RPMI8226 (cell line): ENCODE data around the gene CLIC4.
A peak's percentile ranks its signal among the peaks of the same experiment; 100 is the strongest.
"Not testable (repeated sequence)": the region's sequence is repeated elsewhere in the genome, so short reads cannot be mapped to it uniquely, and the experiment has no call there.

Source experiments
- DNase-seq: peaks from one replicate; pipeline ENCODE4 v3.0.0-alpha.2; 2015

Gene CLIC4

DNA sequence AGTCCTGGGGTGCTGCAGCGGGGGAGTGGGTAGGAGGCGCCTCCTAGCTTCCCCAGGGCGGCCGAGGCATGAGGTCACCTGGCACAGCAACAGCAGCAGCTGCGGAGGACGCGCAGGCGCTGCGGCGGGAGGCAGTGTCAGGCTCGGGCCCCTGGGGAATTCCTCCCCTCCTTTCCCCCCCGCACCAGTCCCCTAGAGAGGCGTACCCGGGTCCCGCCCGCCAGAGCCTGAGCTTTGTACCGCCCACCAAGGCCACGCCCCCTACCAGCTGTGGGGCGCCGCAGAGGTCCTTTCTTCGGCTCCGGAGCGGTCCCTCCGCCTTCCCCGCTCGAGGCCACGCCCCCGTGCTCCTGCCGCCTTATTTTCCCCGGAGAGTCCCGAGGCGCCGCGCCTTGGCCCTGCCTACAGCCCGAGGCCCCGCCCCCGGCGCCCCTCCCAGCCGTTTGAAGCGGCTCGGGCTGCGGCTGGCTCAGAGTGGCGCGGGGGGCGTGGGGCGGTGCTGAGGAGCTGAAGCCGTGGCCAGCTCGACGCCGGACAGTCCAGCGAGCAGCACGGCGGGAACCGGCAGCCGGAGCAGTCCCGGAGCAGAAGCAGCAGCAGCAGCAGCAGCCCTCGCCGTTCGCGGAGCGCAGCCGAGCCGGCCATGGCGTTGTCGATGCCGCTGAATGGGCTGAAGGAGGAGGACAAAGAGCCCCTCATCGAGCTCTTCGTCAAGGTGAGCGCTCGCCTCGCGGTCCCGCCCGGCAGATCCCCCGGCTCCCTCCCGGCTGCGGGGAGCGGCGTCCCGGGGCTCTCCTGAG is at the start of gene CLIC4:
Gene CLIC4 (plus strand): TSS at position 537 of the 800 bp plus-strand sequence. CDS start 107 bp downstream, at position 644.
- DNase-seq = peak; percentile 100

DNA sequence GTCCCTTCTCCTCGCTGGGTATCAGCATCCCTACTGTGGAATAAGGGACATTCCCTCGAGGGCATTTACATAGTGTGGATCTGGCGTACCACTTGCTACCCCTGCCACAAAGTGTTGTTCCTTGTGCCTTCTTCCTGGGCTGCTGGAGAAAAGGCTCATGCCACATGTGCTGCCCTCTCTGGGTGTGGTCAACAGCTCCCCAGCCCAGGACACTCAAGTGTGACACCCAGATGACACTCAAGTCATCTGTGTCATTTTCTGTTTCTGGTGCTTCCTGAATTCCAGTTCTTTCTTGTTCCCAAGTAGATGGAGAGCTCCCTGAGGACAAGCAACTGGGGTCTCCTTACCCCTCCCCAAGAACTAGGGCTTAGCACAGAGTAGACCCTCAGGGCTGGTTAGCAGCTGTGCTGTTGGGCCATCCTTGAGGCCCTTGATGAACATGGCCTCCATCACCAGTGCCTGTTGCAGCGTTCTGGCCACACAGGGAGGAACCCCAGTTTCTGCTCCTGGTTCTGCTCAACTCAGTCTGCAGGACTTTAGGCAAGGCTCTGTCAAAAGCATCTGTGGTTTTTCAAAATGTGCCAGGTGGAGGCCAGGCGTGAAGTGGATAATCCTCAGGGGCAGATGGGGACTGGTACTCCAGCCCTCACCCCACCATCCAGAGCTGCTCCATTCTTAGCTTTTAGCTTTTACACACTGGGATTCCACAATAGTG is 49.0 kb upstream of the CLIC4 start:
- DNase-seq = no peak

DNA sequence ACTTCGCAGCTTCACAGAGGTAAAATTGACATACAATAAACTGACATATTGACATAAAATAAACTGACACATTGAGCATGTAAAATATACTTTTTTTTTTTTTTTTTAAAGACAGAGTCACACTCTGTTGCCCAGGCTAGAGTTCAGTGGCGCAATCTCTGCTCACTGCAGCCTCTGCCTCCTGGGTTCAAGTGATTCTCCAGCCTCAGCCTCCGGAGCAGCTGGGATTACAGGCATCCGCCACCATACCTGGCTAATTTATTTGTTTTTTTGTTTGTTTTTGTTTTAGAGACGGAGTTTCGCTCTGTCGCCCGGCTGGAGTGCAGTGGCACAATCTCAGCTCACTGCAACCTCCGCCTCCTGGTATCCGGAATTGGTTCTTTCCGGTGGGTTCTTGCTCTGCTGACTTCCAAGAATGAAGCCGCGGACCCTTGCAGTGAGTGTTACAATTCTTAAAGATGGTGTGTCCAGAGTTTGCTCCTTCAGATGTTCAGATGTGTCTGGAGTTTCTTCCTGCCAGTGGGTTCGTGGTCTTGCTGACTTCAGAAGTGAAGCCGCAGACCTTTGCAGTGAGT is 48.4 kb upstream of the CLIC4 start:
- no peak for DNase-seq

DNA sequence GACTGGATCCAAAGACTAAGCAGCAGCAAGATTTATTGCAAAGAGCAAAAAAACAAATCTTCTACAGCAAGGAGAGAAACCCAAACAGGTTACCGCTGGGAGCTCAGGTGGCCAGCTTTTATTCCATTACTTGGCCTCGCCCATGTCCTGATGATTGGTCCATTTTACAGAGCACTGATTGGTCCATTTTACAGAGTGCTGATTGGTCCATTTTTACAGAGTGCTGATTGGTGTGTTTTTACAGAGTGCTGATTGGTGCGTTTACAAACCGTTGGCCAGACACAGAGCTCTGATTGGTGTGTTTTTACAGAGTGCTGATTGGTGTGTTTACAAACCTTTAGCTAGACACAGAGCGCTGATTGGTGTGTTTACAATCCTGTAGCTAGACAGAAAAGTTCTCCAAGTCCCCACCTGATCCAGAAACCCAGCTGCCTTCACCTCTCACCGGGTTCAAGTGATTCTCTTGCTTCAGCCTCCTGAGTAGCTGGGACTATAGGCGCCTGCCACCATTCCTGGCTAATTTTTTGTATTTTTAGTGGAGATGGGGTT is 47.7 kb upstream of the CLIC4 start:
- not testable (repeated sequence) for DNase-seq

DNA sequence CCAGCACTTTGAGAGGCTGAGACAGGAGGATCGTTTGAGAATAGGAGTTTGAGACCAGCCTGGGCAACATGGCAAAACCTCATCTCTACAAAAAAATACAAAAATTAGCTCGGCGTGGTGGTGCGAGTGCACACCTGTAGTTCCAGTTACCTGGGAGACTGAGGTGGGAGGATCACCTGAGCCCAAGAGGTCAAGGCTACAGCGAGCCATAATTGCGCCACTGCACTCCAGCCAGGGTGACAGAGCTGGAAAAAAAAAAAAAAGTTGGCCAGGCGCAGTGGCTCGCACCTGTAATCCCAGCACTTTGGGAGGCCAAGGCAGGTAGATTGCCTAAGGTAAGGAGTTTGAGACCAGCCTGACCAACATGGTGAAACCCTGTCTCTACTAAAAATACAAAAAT is 46.9 kb upstream of the CLIC4 start:
- not testable (repeated sequence) for DNase-seq

DNA sequence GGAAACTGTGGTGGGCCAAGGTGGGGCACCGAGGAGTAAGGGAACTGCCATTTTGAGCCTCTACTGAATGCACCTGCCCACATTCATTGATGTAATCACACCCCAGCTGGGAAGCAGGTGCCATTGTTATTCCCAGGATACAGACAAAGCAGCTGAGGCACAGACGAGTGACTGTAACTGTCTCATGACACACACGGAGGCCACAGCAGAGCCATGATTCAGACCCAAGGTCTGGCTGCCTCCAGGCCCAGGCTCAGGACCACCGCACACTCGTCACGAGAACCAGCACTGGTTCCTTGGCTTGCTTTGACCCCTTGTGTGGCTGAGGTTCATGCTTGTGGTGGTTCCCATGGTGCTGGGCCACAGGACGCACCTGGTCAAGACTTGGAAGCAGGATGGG is 45.6 kb upstream of the CLIC4 start:
- DNase-seq = no peak

DNA sequence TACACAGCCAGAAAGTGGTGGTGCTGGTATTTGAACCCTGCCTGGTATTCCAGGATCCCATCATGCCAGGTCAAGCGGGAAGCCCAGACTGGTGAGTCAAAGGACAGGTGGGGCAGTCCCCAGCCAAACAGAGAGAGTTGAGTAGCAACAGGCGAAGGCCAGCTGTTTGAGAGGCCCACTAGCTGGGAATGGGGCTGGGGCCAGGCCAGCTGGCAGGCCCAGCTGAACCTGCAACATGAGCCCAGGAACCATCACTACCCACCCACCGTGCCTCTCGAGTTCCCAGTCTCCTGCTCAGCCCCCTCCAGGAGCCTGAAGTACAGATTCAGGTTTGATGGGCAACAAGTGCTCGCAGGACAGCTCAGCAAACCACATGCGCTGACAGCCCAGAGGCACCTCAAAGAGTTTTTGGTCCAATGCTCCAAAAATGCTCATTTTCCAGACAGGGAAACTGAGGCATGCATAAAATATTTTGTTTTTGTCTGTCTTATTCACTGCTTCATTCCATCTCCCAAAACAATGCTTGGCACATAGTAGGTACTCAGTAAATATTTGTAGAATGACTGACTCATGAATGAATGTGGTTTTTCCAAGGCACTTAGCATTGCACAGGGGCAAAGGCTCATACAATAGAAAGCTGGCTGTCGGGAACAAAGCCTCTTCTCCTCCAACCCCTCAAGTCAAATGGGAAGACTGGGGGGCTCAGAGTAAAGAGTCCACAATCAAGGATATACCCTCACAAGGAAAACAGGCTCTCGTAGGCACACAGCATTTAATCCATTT is 42.5 kb upstream of the CLIC4 start:
- no peak for DNase-seq

DNA sequence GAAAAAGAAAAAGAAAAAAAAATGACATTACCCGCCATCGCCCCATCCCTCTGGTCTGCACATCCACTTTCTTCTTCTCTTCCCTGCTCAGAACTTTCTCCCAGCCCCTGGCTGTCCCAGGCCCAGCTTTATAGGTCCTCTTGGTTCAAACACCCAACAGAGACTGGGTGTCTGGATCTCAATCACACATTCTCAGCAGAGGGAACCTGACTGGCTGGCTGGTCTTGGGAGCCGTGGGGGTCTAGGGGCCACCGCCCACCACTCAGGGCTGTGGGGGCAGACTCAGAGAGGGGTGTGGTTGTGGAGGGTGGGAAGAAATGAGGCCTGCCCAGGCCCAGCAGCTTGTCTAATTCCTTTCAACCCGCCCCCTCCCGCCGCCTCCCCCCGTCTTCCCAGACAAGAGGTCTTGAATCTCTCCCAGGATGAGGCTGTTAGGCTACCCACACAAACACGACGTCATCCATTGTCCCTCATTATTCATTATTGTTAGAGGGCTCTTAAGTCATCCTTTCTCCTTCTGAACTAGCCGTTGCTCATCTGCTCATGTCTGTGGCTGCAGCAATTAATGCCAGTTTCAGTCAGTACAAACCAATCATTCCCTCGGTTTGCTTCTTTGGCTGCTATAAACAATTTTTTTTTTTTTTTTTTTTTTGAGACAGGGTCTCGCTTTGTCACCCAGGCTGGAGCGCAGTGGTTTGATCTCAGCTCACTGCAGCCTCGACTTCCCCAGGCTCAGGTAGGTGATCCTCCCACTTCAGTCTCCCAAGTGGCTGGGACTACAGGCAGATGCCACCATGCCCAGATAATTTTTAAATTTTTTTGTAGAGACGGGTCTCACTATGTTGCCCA is 40.6 kb upstream of the CLIC4 start:
- peak; percentile 30 for DNase-seq

DNA sequence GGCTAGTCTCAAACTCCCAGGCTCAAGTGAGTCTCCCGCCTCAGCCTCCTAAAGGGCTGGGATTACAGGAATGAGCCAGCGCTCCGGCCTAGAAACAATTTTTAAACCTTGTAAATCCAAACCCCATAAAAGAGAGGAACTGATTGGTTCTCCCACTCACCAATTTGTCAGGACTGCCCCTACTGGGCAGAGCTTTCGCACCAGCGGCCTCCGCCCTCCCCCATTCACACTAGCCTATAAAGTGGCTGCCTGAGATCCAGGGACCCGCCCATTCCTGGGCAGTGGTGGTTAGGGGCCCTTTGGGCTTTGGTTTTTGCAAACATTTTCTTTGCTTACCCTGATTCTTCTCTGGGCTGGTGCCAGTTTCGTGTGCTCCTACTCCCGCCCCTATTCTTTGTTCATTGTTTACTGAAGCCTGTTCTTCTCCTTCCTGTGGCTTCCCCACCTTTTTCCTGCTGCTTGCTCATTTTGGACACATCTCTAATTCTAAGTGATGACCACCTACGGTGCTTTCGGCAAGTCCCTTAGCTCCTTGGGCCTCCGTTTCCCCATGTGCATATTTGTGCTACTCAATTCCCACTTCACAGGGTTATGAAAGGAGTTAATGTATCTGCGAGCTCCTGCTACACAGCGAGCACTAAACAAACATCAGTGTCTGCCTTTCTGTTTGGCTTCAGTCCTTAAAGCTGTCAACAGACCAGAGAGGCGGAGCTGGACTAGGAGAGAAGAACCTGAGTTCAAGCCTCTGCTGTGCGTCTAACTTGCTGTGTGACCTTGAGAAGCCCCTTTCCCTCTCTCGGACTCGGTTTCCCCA is 39.8 kb upstream of the CLIC4 start:
- peak; percentile 99 for DNase-seq

DNA sequence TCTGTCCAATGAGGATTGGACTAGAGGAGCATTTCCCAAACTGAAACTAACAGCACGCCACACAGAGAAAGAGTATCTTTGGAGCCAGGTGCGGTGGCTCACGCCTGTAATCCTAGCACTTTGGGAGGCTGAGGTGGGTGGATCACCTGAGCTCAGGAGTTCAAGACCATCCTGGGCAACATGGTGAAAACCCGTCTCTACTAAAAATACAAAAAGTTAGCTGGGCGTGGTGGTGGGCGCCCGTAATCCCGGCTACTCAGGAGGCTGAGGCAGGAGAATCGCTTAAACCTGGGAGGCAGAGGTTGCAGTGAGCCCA is 39.2 kb upstream of the CLIC4 start:
- not testable (repeated sequence) for DNase-seq

DNA sequence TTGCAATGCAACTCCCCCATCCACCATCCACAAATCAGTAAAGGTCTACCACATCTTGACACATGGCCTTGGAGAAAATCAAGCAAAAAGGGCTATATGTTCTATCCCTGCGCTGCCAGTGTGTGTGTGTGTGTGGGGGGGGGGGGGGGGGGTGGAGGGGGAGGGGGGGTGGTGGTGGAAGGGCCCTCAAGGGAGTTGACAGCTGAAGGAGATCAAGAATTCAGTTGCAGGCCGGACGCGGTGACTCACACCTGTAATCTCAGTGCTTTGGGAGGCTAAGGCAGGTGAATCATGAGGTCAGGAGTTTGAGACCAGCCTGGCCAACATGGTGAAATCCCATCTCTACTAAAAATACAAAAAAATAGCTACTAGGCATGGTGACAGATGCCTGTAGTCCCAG is 37.6 kb upstream of the CLIC4 start:
- no peak for DNase-seq

DNA sequence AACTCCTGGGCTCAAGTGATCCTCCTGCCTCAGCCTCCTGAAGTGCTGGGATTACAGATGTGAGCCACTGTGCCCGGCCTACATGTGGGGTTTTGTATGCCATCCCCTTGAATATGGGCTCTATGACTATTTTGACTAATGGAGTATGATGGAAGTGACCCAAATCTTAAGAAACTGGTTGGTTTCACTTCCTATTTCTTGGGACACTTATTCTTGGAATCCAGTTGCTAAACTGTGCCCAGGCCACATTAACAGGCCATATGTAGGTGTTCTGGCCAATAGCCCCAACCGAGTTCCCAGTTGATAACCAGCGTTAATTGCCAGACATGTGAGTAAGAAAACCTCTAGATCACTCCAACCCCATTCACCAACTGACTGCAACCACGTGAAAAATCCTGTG is 36.3 kb upstream of the CLIC4 start:
- peak; percentile 91 for DNase-seq

DNA sequence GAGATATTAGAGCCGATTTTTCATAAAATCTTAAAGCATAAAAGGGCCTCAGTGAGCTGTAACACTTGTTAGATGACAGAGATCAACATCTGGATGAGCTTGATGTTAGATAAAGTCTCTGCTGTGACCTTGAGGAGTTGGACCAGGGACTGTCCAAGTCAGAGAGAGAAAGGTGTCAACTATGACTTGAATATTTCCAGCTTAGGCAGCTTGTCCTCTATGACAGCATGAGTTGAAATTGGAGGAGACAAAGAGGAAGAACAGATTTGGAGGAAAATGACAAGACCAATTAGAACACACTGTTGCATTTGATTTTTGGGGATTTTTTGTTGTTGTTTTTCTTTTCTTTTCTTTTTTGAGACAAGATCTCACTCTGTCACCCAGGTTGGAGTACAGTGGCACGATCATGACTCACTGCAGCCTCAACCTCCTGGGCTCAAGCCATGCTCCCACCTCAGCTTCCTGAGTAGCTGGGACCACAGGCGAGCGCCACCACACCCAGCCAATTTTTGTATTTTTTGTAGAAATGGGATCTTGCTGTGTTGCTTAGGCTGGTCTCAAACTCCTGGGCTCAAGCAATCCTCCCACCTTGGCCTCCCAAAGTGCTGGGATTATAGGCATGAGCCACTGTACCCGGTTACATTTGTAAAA is 35.3 kb upstream of the CLIC4 start:
- DNase-seq = no peak

DNA sequence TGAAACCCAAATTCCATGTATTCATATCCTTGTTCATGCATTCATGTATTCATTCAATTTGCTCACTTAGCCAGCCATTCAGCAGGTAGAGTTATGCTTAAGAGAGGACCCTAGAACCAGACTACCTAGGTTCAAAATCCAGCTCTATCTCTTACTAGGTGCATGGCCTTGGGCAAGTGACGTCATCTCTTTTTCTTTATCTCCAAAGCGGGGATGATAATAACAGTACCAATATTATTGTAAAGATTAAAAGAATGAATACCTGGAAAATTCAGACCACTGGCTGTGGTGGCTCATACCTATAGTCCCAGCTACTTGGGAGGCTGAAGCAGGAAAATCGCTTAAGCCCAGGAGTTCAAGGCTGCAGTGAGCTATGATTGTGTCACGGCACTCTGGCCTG is 33.9 kb upstream of the CLIC4 start:
- no peak for DNase-seq

DNA sequence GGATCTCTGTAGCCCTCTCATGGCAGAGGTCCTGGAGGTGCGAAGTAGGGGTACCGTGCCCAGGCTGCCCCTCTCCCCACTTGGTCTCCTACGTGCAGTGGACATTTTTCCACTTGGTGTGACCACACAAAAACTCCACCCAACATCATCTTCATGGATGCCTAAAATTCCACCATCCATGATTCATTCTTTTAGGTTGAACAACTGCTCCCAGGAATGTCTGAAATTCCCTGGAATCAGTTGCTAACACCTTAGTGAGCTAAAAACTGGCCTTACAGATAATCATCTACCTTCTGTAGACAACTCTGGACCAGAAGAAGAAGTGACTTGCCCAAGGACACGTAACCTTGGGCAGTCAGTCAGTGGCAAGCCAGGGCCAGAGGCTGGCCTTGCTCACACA is 32.1 kb upstream of the CLIC4 start:
- DNase-seq = no peak

DNA sequence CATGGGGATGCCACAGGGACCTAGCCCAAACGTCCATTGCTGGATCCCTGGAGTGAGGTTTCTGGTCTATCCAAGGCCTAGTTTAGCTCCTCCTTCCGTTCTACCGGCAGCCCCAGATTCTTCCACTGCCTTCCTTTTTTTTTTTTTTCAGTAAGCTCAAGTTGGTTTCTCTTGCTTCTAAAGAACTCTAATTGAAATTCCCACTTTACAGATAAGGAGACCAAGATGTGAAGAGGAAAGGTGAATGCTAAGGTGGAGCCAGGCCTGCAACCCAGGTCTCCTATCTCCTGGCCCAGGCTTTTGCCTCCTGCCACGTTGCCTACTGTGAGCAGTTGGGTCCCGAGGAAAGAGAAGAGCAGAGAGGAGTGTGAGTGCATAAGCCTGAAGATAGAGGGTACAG is 31.5 kb upstream of the CLIC4 start:
- no peak for DNase-seq

DNA sequence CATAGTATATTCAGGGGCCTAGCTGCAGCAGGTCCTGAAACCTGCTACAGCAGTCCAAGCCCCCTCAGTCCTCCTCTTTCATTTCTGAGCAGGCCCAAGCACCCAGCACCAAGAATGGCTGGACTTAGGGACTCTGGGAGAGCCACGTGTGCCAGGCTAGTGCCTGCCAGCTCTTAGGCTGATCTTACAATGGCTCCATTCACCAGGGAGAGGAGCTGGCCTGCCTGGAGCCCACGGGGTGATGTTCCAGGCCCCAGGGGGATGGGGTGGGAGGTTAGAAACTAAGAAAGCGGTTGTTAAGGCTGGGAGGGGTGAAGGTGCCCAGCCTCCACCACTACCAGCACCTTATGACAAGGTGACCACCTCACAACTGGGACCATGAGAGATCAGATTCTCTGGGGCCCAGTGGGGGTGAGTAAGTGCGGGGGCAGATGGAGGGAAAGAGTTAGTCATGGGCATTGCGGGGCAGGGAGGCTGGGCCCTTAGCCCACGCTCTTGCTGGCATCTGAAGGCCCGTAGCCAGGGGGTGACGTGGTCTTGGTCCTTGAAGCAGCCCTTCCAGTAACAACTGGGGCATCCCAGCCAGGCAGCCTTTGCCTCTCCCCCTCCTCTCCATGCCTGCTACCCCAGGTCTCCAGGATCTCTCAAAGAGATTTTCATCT is 30.3 kb upstream of the CLIC4 start:
- DNase-seq = no peak

DNA sequence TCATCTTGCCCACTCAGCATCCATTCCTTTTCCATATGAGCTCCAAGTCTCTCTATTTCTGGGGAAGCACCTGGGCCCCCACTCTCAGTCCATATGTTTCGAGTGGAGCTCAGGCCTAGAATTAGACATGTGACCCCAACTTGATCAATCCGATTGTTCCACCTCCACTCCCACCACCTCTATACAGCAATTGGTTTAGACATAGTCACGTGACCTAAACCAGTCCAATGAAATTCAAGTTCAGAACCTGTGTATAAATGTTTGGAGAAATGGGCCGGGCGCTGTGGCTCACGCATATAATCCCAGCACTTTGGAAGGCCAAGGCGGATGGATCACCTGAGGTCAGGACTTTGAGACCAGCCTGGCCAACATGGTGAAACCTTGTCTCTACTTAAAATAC is 29.6 kb upstream of the CLIC4 start:
- no peak for DNase-seq

DNA sequence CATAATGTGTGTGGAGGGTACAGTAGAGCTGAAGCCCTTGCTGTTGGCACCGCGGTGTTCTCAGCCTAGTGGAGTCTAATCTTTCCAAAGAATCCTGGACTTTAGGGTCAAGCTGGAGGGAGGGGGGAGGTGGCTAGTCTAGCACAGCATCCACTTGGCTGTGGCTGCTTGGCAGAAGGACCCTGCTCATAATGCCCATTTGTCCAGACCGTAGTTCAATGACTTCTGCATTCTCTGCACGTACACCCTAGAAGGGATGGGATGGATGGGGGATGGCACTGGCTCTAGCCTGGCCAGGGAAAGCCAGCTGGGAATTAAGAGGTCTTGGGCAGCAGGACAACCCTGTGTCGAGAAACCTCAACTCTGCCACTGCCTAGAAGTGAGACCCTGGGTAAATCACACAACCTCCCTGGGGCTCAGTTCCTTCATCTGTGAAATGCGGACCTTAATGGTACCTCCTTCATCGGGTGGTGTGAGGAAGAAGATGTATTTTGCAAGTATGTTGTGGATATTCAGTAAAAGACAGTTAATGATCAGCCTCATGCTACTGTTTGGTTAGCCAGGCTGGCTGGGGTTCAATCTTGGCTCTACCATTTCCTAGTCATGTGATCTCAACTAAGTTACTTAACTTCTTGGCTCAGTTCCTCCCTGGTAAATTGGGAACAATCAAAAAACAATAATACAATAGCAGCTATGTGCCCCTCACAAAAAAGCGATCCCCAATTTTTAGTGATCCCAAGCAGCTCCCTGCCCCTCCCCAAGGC is 27.2 kb upstream of the CLIC4 start:
- DNase-seq = no peak
